Astrocyte (in vitro differentiated cells and primary cell): ENCODE results near the gene CSRP3.

Experiments used
- CTCF ChIP-seq: IDR thresholded peaks from 2 replicates; pipeline ENCODE4 v1.5.1; 2011; ENCODE audit warnings: low read depth, mild to moderate bottlenecking, inconsistent platforms, low read length, moderate library complexity; ENCODE audit not compliant: insufficient read depth
- EZH2 ChIP-seq: IDR thresholded peaks from 2 replicates; pipeline ENCODE4 v1.6.1; 2012; ENCODE audit warnings: mild to moderate bottlenecking, low read length, inconsistent platforms; ENCODE audit not compliant: insufficient read depth

- no peak for TF ChIP-seq CTCF
- no peak for TF ChIP-seq EZH2
Measured at GRCh38 chr11:19162951-19163505, 38.8 kb downstream of the CSRP3 start.
